Measurements from ENCODE around the gene SDC4.

The SDC4 gene

GRCh38 chr20:45344168-45344860, 3.9 kb downstream of the SDC4 start:
- in situ Hi-C loops (cut with MboI; ENCODE audit: low sequenced_read_pairs), result no loop called here

- in situ Hi-C loops (cut with MboI; ENCODE audit: low sequenced_read_pairs), result no loop called here
Observed at GRCh38 chr20:45343532-45344167, 4.6 kb downstream of the SDC4 start.

- in situ Hi-C loops (cut with MboI; ENCODE audit: low sequenced_read_pairs), result no loop called here
Observed at GRCh38 chr20:45342855-45343531, 5.2 kb downstream of the SDC4 start.

- in situ Hi-C loops (cut with MboI; ENCODE audit: low sequenced_read_pairs), result no loop called here
Observed at GRCh38 chr20:45341939-45342854, 6.0 kb downstream of the SDC4 start.

GRCh38 chr20:45341579-45341938, 6.7 kb downstream of the SDC4 start:
- in situ Hi-C loops (cut with MboI; ENCODE audit: low sequenced_read_pairs), result no loop called here

GRCh38 chr20:45340951-45341350, 7.3 kb downstream of the SDC4 start:
- in situ Hi-C loops (cut with MboI; ENCODE audit: low sequenced_read_pairs), result no loop called here

GRCh38 chr20:45340236-45340847, 7.9 kb downstream of the SDC4 start:
- in situ Hi-C loops (cut with MboI; ENCODE audit: low sequenced_read_pairs), result no loop called here

- in situ Hi-C loops (cut with MboI; ENCODE audit: low sequenced_read_pairs), result no loop called here
Observed at GRCh38 chr20:45339799-45340198, 8.4 kb downstream of the SDC4 start.

GRCh38 chr20:45339084-45339483, 9.1 kb downstream of the SDC4 start:
- in situ Hi-C loops (cut with MboI; ENCODE audit: low sequenced_read_pairs), result no loop called here

- in situ Hi-C loops (cut with MboI; ENCODE audit: low sequenced_read_pairs), result no loop called here
Observed at GRCh38 chr20:45338121-45339030, 9.8 kb downstream of the SDC4 start.

GRCh38 chr20:45337367-45338120, 10.7 kb downstream of the SDC4 start:
- in situ Hi-C loops (cut with MboI; ENCODE audit: low sequenced_read_pairs), result no loop called here

GRCh38 chr20:45336530-45337366, 11.5 kb downstream of the SDC4 start:
- in situ Hi-C loops (cut with MboI; ENCODE audit: low sequenced_read_pairs), result no loop called here

- in situ Hi-C loops (cut with MboI; ENCODE audit: low sequenced_read_pairs), result no loop called here
Observed at GRCh38 chr20:45330476-45330875, 17.7 kb downstream of the SDC4 start.

GRCh38 chr20:45329497-45330319, 18.5 kb downstream of the SDC4 start:
- in situ Hi-C loops (cut with MboI; ENCODE audit: low sequenced_read_pairs), result no loop called here

GRCh38 chr20:45328451-45328850, 19.8 kb downstream of the SDC4 start:
- in situ Hi-C loops (cut with MboI; ENCODE audit: low sequenced_read_pairs), result no loop called here

GRCh38 chr20:45325371-45325770, 22.9 kb downstream of the SDC4 start:
- in situ Hi-C loops (cut with MboI; ENCODE audit: low sequenced_read_pairs), result no loop called here

- in situ Hi-C loops (cut with MboI; ENCODE audit: low sequenced_read_pairs), result no loop called here
Observed at GRCh38 chr20:45323731-45324130, 24.5 kb downstream of the SDC4 start.
